Endothelial cell of umbilical vein (primary cell): ENCODE data around the gene KRT8. TPM values are rescaled to one million over a fixed set of nuclear protein-coding genes. Genes with fewer than 3 reads are reported as not detected.

Source experiments
- BruUV-seq: library from RNA; stranded (reverse); fragments of 400-500 nt; replicated peaks from 2 replicates; lab custom pipeline; 2021; lab: Mats Ljungman, UMichigan
- CTCF ChIA-PET: fragments of 300-600, 350-600 bp; sonication (Branson Sonifier 250); formaldehyde crosslinking; loops from one replicate; lab custom pipeline; 2021; ENCODE audit warnings: antibody characterized with exemption, inconsistent platforms; lab: Charles Lee
- POLR2A ChIA-PET: fragments of 300-600, 350-600 bp; sonication (Branson Sonifier 250); formaldehyde crosslinking; loops from one replicate; lab custom pipeline; 2021; ENCODE audit warnings: antibody characterized with exemption, inconsistent platforms; lab: Charles Lee
- DNase-seq: peaks from one replicate; pipeline ENCODE4 v3.0.0-alpha.2; 2011; ENCODE audit warnings: low read depth, low spot score
- FAIRE-seq: peaks from 2 replicates; lab custom pipeline; 2011; peaks lifted over from hg19 to GRCh38; lab: Jason Lieb, UNC
- H2AFZ ChIP-seq: 2 replicates; pipeline ENCODE4 v1.6.0; 2012; ENCODE audit warnings: low read depth, low read length, control low read depth, inconsistent platforms
- H3K27ac ChIP-seq: 2 replicates; pipeline ENCODE4 v1.5.1; 2011; ENCODE audit warnings: low read depth, mild to moderate bottlenecking, control low read depth, low read length, moderate library complexity; ENCODE audit not compliant: insufficient read depth
- H3K27me3 ChIP-seq, 2 experiments: 2 replicates each; pipeline versions ENCODE4 v1.6.0 to v1.6.1; 2011; ENCODE audit warnings: low read length in 2 of 2, mixed read lengths in 1 of 2; ENCODE audit not compliant: control insufficient read depth in 2 of 2, insufficient read depth in 2 of 2
- H3K36me3 ChIP-seq, 2 experiments: 2 replicates in 1 of 2; 3 replicates in 1 of 2; pipeline ENCODE4 v1.5.1; 2011; ENCODE audit warnings: low read length in 2 of 2, mild to moderate bottlenecking in 1 of 2, moderate library complexity in 1 of 2; ENCODE audit not compliant: control insufficient read depth in 2 of 2, insufficient read depth in 2 of 2; ENCODE audit errors: extremely low read depth in 1 of 2
- H3K4me1 ChIP-seq: 3 replicates; pipeline ENCODE4 v1.5.1; 2011; ENCODE audit warnings: mild to moderate bottlenecking, low read length; ENCODE audit not compliant: control insufficient read depth, insufficient read depth; ENCODE audit errors: extremely low read depth
- H3K4me2 ChIP-seq: 2 replicates; pipeline ENCODE4 v1.6.1; 2011; ENCODE audit warnings: low read length, control low read depth, mixed read lengths; ENCODE audit not compliant: insufficient read depth
- H3K4me3 ChIP-seq, 3 experiments: fragments of 200-600 bp in 1 of 3; sonication (generic), shearing (Covaris generic) in 1 of 3; replicated peaks in 1 of 3; 2 replicates each; pipeline ENCODE4 v1.5.1; 2011 to 2016; ENCODE audit warnings: control low read depth in 3 of 3, low read length in 3 of 3, mild to moderate bottlenecking in 2 of 3, inconsistent platforms in 1 of 3, low read depth in 1 of 3, moderate library complexity in 1 of 3; ENCODE audit not compliant: insufficient read depth in 1 of 3
- H3K79me2 ChIP-seq: 2 replicates; pipeline ENCODE4 v1.6.0; 2012; ENCODE audit warnings: low read length, inconsistent platforms; ENCODE audit not compliant: control insufficient read depth, insufficient read depth
- H3K9ac ChIP-seq: replicated peaks from 2 replicates; pipeline ENCODE3; 2011; ENCODE audit warnings: low read length, control low read depth; ENCODE audit not compliant: insufficient read depth; ENCODE audit errors: extremely low read depth
- H3K9me1 ChIP-seq: replicated peaks from 3 replicates; pipeline ENCODE4 v1.6.0; 2011; ENCODE audit warnings: mild to moderate bottlenecking, low read length; ENCODE audit not compliant: control insufficient read depth, insufficient read depth; ENCODE audit errors: extremely low read depth
- H3K9me3 ChIP-seq: replicated peaks from 2 replicates; pipeline ENCODE4 v1.5.1; 2012; ENCODE audit warnings: low read length, inconsistent platforms; ENCODE audit not compliant: control insufficient read depth, insufficient read depth
- H4K20me1 ChIP-seq: replicated peaks from 2 replicates; pipeline ENCODE3; 2011; ENCODE audit warnings: mild to moderate bottlenecking, low read length; ENCODE audit not compliant: control insufficient read depth, insufficient read depth; ENCODE audit errors: extremely low read depth
- CTCF ChIP-seq, 2 donors: IDR thresholded peaks; 1 replicate in 1 of 2; 2 replicates in 1 of 2; pipeline ENCODE4 v1.5.1; 2011; ENCODE audit warnings: low read length in 2 of 2, mild to moderate bottlenecking in 2 of 2, moderate library complexity in 2 of 2, control low read depth in 1 of 2, inconsistent platforms in 1 of 2, low read depth in 1 of 2; ENCODE audit not compliant: insufficient read depth in 1 of 2; ENCODE audit errors: extremely low read depth in 1 of 2
- EZH2 ChIP-seq: IDR thresholded peaks from 2 replicates; pipeline ENCODE4 v1.6.1; 2012; ENCODE audit warnings: borderline replicate concordance, low read depth, mild to moderate bottlenecking, moderate library complexity, low read length, inconsistent platforms; ENCODE audit not compliant: severe bottlenecking
- FOS ChIP-seq: IDR thresholded peaks from 2 replicates; pipeline ENCODE4 v1.6.1; 2011; ENCODE audit warnings: mild to moderate bottlenecking, low read length, moderate library complexity, borderline replicate concordance; ENCODE audit not compliant: insufficient read depth
- GATA2 ChIP-seq: IDR thresholded peaks from 2 replicates; pipeline ENCODE4 v1.7.0; 2011; ENCODE audit warnings: low read depth, mild to moderate bottlenecking, moderate library complexity, mixed read lengths, low read length; ENCODE audit not compliant: insufficient read length, insufficient read depth
- JUN ChIP-seq: IDR thresholded peaks from 2 replicates; pipeline ENCODE4 v1.6.1; 2011; ENCODE audit warnings: borderline replicate concordance, low read depth; ENCODE audit not compliant: insufficient read length, insufficient read depth
- MAX ChIP-seq: IDR thresholded peaks from 2 replicates; pipeline ENCODE4 v1.6.1; 2011; ENCODE audit not compliant: insufficient read depth, insufficient read length
- MYC ChIP-seq: IDR thresholded peaks from one replicate; pipeline ENCODE4 v1.6.1; 2011; ENCODE audit warnings: mild to moderate bottlenecking, low read depth, low read length
- POLR2A ChIP-seq: IDR thresholded peaks from 2 replicates; pipeline ENCODE4 v1.6.1; 2012; ENCODE audit warnings: low read depth, mild to moderate bottlenecking, control low read depth, low read length
- POLR2AphosphoS5 ChIP-seq: IDR thresholded peaks from 2 replicates; pipeline ENCODE4 v1.6.1; 2012; ENCODE audit warnings: low read depth, mild to moderate bottlenecking, control low read depth, low read length, moderate library complexity; ENCODE audit not compliant: insufficient read depth
- dilution Hi-C: fragments of 300-500 bp; cut with MboI; formaldehyde crosslinking; loops from one replicate; pipeline ENCODE4 v1.15.0; 2019; ENCODE audit warnings: low sequenced_read_pairs; ENCODE audit not compliant: extremely low pct_ligation_motif_present
- intact Hi-C: fragments of 100-400 bp; cut with micrococcal nuclease; formaldehyde crosslinking; loops from one replicate; pipeline ENCODE4 v1.10.0; 2022
- polyA plus RNA-seq, 4 experiments: library from polyadenylated mRNA; depleted of rRNA in 3 of 4; stranded (reverse) in 3 of 4; unstranded in 1 of 4; fragments of >200 nt; gene quantifications; 2 replicates each; pipeline versions ENCODE4 v1.2.1 to v1.2.3, GENCODE V29; 2011 to 2012; ENCODE audit warnings: missing spikeins in 1 of 4
- total RNA-seq: library from RNA; stranded (reverse); gene quantifications from 2 replicates; pipeline ENCODE4 v1.2.3, GENCODE V29; 2021

The KRT8 gene
- total and polyA plus RNA-seq, 2 donors (not counting 3 experiments of a cell fraction or from before 2014, with no cell fraction given) = 23.5 to 31.7 TPM

- no peak for FAIRE-seq
- H3K27ac ChIP-seq = no peak overlapping the region
Measured at GRCh38 chr12:52947738-52948423, 43.0 kb upstream of the KRT8 start.

More at GRCh38 chr12:52947738-52948423, 43.0 kb upstream of the KRT8 start:
- ChIA-PET CTCF (interaction anchor here (0.7 to 5.8 kb wide), 3 partner anchors 32 to 668 kb away, joined by 3 to 76 read pairs (median 35); no protein-coding TSS in a partner anchor), POLR2A (no interaction called here)
- H3K4me2 ChIP-seq = no peak overlapping the region
- TF ChIP-seq MYC (no peak), POLR2A (no peak), POLR2AphosphoS5 (no peak), EZH2 (no peak), GATA2 (no peak), CTCF (IDR thresholded peaks at IDR 0.05; ENCODE audit: extremely low read depth in 1 of 2, insufficient read depth in 1 of 2, low read depth in 1 of 2, low read length in 2 of 2) (no peak), MAX (no peak), JUN (no peak), FOS (no peak)
- no peak overlapping the region for H3K4me3 ChIP-seq
- H3K79me2 ChIP-seq = peaks cover 28% of the 10 kb centered on the region
- peaks cover 37% of the 10 kb centered on the region for H3K4me1 ChIP-seq
- H3K36me3 ChIP-seq = peaks cover 3 to 12% of the 10 kb centered on the region in 2 experiments
- BruUV-seq = no TSS peak
- no peaks in the 10 kb centered on the region for H3K27me3 ChIP-seq
- no peak overlapping the region for H2AFZ ChIP-seq
- intact Hi-C loops = loop anchor here (2.0 kb wide), 2 partner anchors 33 to 59 kb away; partner anchors contain the start of gene EIF4B
- H3K9me1 ChIP-seq = no peaks in the 10 kb centered on the region
- dilution Hi-C loops = no loop called here
- no peak for DNase-seq
- H4K20me1 ChIP-seq = no peaks in the 10 kb centered on the region
- no peak overlapping the region for H3K9ac ChIP-seq
- H3K9me3 ChIP-seq = no peaks in the 10 kb centered on the region
